HG03575 (cell line): ENCODE data around the gene TSN.
A peak's percentile ranks its signal among the peaks of the same experiment; 100 is the strongest.
"Not testable (repeated sequence)": the region's sequence is repeated elsewhere in the genome, so short reads cannot be mapped to it uniquely, and the experiment has no call there.

Experiments used
- ATAC-seq: cut with Tn5 transposase; IDR thresholded peaks from one replicate; pipeline ENCODE4 v1.9.1; 2021; ENCODE audit not compliant: unreplicated experiment, insufficient number of reproducible peaks, low FRiP score; ENCODE audit errors: extremely low read depth

Gene TSN

GRCh38 chr2:121755237-121756111, at the start of gene TSN:
Gene TSN, plus strand, starts transcription at chr2:121755651. Its CDS starts 129 bp downstream, at chr2:121755780.
- ATAC-seq = peak; percentile 95

DNA sequence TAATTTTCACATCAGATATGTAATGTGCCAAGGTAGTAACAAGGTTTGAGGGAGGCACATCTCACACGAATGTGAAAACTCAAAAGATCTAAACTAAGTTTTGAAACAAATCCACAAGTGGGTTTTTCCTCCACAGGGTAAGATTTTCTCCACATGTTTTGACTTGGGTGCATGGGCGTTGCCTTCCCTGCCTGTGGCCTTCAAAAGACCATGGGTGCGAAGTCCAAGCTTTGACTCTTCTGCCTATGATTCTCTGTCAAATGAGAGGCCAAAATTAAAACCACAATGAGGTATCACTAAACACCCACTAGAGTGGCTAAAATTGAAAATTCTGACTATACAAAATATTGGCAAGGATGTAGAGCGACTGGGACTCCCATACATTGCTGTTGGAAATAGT, 49.5 kb upstream of the TSN start:
- ATAC-seq = no peak

GRCh38 chr2:121707344-121707919, 48.0 kb upstream of the TSN start:
- ATAC-seq = no peak

DNA sequence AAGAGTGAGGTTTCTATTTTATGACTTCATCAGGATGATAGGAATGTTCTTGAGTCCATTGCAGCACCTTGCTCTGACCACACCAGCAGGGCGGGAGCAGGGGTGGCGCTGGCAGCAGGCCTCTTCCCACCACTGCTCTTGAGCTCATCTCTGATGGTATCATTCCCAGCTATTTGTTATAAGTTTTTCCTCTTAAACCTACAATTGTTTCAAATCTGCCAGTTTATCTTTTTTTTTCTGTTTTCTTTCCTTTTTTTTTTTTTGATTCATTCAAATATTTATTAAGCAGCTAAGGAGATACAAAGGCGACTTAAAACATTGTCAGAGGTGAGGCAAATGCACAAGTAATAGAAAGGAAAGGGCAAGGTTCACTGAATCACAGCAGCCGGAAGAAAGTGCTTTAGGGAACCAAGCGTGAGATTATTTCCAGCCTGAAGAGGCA, 47.5 kb upstream of the TSN start:
- no peak for ATAC-seq

DNA sequence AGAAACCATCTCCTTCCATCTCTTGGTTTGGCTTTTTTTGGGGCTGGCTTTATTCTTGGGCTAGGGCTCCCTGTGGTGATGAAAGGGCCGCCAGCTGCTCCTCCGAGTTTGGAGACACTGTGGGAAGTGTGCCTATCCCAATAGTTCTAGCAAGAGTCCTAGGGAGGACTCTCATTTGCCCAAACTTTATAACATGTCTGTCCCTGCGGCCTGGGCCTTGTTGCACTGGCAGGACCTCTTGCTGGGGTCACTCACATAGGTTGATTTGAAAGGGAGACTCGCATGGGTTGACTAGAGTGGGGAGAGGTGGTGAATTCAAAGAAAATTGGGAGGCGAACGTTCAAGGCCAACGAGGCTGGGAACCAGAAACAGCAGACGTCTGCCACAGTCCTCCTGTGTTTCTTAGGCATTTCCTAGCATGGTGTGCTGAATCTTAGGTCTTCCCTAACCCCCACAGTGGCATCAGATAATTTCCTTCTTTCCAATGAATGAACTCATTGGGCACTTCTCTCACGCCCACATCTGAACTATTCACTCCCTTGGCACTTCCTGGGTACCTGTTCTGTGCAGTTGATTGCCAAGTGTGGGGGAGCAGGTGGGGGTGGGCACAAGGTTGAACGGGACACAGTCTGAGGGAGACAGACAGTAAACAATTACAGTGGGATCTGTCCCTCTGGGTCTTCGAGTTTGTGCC, 45.5 kb upstream of the TSN start:
- ATAC-seq = no peak

DNA sequence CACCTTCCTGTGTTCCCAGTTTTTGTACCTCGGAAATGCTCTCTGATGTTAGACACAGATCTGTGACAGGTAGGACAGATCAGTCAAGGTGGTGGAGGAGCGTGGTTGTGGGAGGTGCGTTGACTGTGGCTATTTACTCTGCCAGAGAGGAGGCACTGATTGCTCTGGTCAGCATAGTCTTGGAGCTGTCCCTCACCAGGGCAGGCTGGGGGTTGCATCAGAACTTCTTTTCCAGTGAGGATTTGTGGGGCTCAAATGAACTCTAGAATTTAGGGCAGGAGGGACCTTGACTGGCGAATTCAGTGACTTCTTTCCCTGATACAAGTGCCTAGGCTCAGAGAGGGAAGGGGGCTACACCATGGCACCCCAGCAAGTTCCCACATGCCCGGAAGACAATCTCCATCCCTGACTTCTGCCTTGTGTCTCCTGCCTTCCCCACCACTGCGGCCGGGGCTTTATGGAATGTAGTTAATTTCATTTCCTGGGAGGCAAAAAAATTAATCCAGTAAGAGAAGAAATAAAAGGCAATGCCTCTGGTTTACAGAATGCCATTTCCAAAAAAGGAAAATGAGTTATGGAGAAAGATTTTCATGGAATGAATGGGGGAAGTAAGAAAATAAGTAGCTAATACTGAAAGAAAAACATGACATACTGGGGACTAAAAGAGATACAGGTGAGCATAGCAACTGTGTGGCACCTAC, 44.8 kb upstream of the TSN start:
- no peak for ATAC-seq

- not testable (repeated sequence) for ATAC-seq
Measured at GRCh38 chr2:121711481-121711880, 44.0 kb upstream of the TSN start.

GRCh38 chr2:121716126-121716525, 39.3 kb upstream of the TSN start:
- no peak for ATAC-seq

GRCh38 chr2:121717529-121717928, 37.9 kb upstream of the TSN start:
- ATAC-seq = no peak

- no peak for ATAC-seq
Measured at GRCh38 chr2:121721926-121722325, 33.5 kb upstream of the TSN start.

GRCh38 chr2:121722479-121722878, 33.0 kb upstream of the TSN start:
- ATAC-seq = no peak

DNA sequence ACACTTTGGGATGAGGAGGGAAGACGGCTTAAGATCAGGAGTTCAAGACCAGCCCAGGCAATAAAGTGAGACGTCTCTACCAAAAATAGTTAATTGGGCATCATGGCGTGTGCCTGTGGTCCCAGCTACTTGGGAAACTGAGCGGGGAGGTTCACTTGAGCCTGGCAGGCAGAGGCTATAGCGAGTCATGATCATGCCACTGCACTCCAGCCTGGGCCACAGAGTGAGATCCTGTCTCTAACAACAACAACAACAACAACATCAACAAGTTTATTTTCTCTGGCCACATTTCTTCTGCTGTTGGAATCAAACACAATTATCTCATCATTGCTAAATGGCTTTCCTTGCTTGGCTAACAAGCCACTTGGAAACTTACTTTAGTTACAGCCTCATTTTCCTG, 32.1 kb upstream of the TSN start:
- no peak for ATAC-seq

- no peak for ATAC-seq
Measured at GRCh38 chr2:121727332-121727731, 28.1 kb upstream of the TSN start.

GRCh38 chr2:121727950-121728349, 27.5 kb upstream of the TSN start:
- ATAC-seq = no peak

DNA sequence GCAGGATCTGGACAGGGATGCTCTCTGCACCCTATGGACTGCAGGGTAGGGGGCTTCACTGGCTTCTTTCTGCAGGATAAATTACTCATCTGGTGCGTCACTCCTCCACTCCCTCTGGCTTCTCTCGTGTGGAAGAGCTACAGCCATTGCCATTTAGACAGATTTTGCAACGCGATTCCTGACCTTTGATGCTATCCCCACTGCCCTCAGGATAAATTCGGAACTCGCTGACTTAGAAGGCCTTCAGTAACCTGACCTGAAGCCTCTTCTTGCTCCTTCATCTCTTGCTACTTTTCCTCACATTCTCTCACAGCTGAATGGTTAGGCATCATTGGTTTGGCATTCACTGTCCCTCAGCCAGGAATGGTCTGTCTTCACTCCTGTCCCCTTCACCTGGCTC, 24.1 kb upstream of the TSN start:
- no peak for ATAC-seq

GRCh38 chr2:121734544-121734943, 20.9 kb upstream of the TSN start:
- not testable (repeated sequence) for ATAC-seq

DNA sequence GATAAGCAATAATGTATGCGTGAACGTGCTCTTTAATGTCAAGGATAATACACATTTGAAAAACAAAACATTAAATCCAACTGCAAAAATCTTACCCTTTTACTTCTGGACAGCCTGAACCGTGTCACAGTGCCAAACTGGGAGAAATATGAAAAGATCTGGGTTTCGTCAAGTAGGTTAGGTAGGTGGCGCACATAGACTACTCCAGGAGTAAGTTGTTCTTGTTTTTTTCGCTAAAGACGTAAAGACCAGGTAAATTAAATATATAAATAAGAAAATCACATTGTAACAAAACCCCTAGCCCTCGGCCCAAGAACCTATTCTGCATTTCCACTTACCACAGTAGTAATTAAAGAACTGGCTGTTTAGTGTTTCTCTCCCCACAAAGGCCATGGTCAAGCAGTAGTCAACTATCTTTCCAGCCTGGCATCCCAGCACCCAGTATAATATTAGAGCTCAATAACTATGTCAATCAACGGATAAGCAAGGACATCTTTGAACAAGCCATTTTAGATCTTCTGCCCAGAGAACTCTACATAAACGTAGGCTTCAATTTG, 19.9 kb upstream of the TSN start:
- ATAC-seq = no peak

GRCh38 chr2:121736140-121736461, 19.4 kb upstream of the TSN start:
- no peak for ATAC-seq
